Nephron (organoid): ENCODE results near the gene R3HDM2.

Experiments used
- H3K27ac Mint-ChIP-seq, 3 experiments: 2 replicates each; pipeline ENCODE4 v1.8.0; 2020; ENCODE audit warnings: mixed read lengths in 3 of 3, mild to moderate bottlenecking in 2 of 3, moderate library complexity in 1 of 3
- H3K27me3 Mint-ChIP-seq: 2 replicates; pipeline ENCODE4 v1.8.0; 2021; ENCODE audit warnings: low read depth, mild to moderate bottlenecking, moderate library complexity, mixed read lengths
- H3K36me3 Mint-ChIP-seq: 2 replicates; pipeline ENCODE4 v1.8.0; 2020; ENCODE audit warnings: low read depth, mixed read lengths
- H3K4me1 Mint-ChIP-seq: 2 replicates; pipeline ENCODE4 v1.8.0; 2020; ENCODE audit warnings: mixed read lengths
- H3K4me3 Mint-ChIP-seq, 3 experiments: 2 replicates each; pipeline ENCODE4 v1.8.0; 2020; ENCODE audit warnings: mild to moderate bottlenecking in 3 of 3, mixed read lengths in 3 of 3, moderate library complexity in 2 of 3
- H3K9me3 Mint-ChIP-seq: 2 replicates; pipeline ENCODE4 v1.8.0; 2020; ENCODE audit warnings: mixed read lengths
- TF ChIP-seq, protein P1 (sequence below), 3 experiments: fragments of 200-600 bp; sonication (generic); IDR thresholded peaks; one replicate each; pipeline ENCODE4 v1.5.0; 2021; ENCODE audit warnings: antibody characterized with exemption in 3 of 3; ENCODE audit not compliant: unreplicated experiment in 3 of 3

Gene R3HDM2

DNA sequence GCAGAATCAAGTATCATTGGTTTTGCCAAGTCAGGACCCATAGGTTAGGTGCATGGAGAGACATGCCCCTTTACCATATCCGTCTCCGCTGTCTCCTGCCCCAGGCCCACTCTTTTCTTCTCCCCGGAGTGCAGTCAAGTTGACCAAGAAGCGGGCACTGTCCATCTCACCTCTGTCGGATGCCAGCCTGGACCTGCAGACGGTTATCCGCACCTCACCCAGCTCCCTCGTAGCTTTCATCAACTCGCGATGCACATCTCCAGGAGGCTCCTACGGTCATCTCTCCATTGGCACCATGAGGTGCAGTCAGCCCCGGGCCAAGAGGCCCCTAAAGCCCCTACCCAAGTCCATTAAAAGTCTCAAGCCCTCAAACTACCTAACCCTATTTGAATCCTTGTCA is 33.7 kb upstream of the R3HDM2 start:
- peaks cover 20% of the 10 kb centered on the region for H3K36me3 Mint-ChIP-seq
- peaks cover 42% of the 10 kb centered on the region for H3K27me3 Mint-ChIP-seq
- TF ChIP-seq, protein P1, sequence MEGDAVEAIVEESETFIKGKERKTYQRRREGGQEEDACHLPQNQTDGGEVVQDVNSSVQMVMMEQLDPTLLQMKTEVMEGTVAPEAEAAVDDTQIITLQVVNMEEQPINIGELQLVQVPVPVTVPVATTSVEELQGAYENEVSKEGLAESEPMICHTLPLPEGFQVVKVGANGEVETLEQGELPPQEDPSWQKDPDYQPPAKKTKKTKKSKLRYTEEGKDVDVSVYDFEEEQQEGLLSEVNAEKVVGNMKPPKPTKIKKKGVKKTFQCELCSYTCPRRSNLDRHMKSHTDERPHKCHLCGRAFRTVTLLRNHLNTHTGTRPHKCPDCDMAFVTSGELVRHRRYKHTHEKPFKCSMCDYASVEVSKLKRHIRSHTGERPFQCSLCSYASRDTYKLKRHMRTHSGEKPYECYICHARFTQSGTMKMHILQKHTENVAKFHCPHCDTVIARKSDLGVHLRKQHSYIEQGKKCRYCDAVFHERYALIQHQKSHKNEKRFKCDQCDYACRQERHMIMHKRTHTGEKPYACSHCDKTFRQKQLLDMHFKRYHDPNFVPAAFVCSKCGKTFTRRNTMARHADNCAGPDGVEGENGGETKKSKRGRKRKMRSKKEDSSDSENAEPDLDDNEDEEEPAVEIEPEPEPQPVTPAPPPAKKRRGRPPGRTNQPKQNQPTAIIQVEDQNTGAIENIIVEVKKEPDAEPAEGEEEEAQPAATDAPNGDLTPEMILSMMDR (IDR thresholded peaks at IDR 0.05; ENCODE audit: unreplicated experiment in 3 of 3) = no peak

DNA sequence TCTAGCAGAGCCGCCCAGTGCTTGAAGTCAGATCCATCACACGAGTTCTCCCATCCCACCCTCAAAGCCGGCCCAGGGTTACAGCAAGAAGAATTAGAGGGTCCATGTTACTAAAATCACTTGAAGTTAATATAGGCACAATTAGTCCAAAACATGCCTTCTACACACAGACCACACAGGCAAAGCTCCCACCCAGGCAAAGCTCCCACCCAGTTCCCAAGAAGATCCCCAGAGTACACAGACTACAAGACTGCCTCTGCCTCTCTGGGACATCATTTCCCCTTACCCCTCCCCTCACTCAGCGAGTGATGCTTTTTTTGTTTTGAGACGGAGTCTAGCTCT is 32.0 kb upstream of the R3HDM2 start:
- H3K4me3 Mint-ChIP-seq = peak overlapping the region; percentile 82 to 88 (median 84)
- H3K9me3 Mint-ChIP-seq = no peaks in the 10 kb centered on the region
- H3K27ac Mint-ChIP-seq = peak overlapping the region; percentile 88 to 91 (median 91)
- H3K4me1 Mint-ChIP-seq = peaks cover 17% of the 10 kb centered on the region
- H3K36me3 Mint-ChIP-seq = peaks cover 17% of the 10 kb centered on the region
- peaks cover 35% of the 10 kb centered on the region for H3K27me3 Mint-ChIP-seq
- TF ChIP-seq, protein P1 (IDR thresholded peaks at IDR 0.05; ENCODE audit: unreplicated experiment in 3 of 3) = no peak

More for the DNA sequence above, 33.7 kb upstream of the R3HDM2 start:
- no peak overlapping the region for H3K27ac Mint-ChIP-seq
- H3K4me1 Mint-ChIP-seq = peaks cover 12% of the 10 kb centered on the region
- H3K9me3 Mint-ChIP-seq = no peaks in the 10 kb centered on the region
- H3K4me3 Mint-ChIP-seq = peak overlapping the region; percentile 20 to 76 (median 21)

DNA sequence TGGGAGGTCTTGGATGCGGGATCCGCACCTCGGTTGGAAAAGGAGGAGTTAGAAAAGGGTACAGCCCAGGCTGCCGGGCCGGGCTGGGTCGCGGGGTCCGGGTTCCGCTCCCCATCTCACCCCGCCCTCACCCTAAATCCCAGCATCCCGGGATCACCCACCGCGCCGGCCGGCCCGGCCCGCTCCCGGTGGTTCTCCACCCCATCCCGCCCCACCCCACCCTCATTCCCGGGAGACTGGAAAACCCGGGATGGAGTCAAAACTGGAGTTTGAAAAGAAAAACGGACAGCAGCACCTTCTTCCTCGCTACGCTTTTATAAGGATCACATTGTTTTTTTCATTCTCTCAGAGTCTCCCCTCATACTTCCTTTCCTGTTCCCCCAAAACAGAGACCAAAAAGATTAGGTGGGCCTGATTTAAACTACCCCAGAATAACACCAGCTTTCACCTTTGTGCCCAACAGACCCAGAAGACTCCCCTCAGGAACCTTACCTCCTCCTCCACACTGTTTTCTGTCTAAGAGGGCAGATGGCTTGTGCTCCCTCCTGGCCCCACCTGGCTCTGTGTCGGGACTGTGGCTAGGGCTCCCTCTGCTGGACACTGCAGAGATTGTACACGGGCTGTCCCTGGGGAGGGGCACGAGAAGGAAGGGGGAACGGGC is 31.5 kb upstream of the R3HDM2 start:
- peaks cover 33% of the 10 kb centered on the region for H3K27me3 Mint-ChIP-seq
- H3K4me3 Mint-ChIP-seq = peak overlapping the region; percentile 84 to 93 (median 92)
- TF ChIP-seq, protein P1 (IDR thresholded peaks at IDR 0.05; ENCODE audit: unreplicated experiment in 3 of 3) = peak; percentile 94 to 95 (median 94)
- H3K27ac Mint-ChIP-seq = peak overlapping the region; percentile 88 to 99 (median 91)
- H3K4me1 Mint-ChIP-seq = peaks cover 17% of the 10 kb centered on the region
- no peaks in the 10 kb centered on the region for H3K9me3 Mint-ChIP-seq
- peaks cover 17% of the 10 kb centered on the region for H3K36me3 Mint-ChIP-seq

DNA sequence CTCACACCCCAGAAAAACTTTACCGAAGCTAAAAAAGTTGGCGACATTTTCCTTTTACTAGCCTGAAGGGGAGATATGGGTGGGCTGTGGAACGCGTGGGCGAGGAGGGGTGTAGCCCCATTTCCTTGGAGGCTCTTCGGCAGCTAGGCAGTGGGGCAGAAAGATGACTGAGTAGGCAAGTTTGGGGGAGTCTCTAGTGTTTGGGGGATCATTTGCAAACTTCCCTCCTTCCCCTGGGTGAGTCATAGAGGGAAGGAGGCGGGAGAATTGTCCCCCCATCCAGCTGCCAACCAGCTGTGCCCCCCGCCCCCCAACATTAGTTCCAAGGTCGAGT is 31.0 kb upstream of the R3HDM2 start:
- TF ChIP-seq, protein P1 (IDR thresholded peaks at IDR 0.05; ENCODE audit: unreplicated experiment in 3 of 3) = no peak
- Mint-ChIP-seq H3K4me1 (peaks cover 17% of the 10 kb centered on the region), H3K27ac (peak overlapping the region; percentile 88 to 99 (median 91)), H3K4me3 (peak overlapping the region; percentile 84 to 93 (median 92)), H3K27me3 (peaks cover 29% of the 10 kb centered on the region), H3K9me3 (no peaks in the 10 kb centered on the region), H3K36me3 (peaks cover 13% of the 10 kb centered on the region)

DNA sequence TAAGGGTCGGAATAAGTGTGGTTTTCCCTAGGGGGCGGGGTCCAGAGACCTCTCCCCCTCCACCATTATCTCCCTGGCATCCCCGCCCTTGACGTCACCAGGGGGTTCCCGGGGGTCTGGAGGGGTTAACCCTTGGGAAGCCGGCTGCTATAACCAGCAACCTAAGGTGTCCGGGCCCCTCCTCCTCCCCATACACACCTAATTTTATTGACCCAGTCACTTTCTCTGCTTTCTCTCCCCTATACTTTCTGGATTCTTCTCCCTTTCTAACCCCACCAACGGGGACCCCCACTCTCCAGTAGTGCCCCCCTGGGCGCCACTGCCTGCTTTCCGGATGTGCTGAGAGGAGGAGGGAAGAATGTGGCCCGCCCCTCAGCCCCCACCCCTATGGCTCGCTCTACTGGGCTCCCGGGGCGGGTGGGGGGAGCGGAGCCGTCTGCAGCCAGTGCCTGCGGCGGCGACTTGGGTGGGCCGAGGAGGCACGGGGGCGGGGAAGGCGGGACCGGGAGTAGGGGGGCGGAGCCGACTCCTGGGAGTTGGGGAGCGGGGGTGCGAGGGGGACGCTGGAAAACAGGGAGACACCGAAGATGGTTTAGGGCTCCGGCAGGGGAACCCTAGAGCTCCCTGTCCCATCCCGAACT is 30.6 kb upstream of the R3HDM2 start:
- Mint-ChIP-seq H3K27me3 (peaks cover 29% of the 10 kb centered on the region), H3K36me3 (peaks cover 12% of the 10 kb centered on the region), H3K27ac (peak overlapping the region; percentile 88 to 99 (median 91)), H3K4me3 (peak overlapping the region; percentile 84 to 93 (median 92)), H3K4me1 (peaks cover 22% of the 10 kb centered on the region), H3K9me3 (no peaks in the 10 kb centered on the region)
- TF ChIP-seq, protein P1 (IDR thresholded peaks at IDR 0.05; ENCODE audit: unreplicated experiment in 3 of 3) = no peak
